ENCODE measurements around the gene ZDHHC5.
"Not testable (repeated sequence)": the region's sequence is repeated elsewhere in the genome, so short reads cannot be mapped to it uniquely, and the experiment has no call there.

The ZDHHC5 gene

DNA sequence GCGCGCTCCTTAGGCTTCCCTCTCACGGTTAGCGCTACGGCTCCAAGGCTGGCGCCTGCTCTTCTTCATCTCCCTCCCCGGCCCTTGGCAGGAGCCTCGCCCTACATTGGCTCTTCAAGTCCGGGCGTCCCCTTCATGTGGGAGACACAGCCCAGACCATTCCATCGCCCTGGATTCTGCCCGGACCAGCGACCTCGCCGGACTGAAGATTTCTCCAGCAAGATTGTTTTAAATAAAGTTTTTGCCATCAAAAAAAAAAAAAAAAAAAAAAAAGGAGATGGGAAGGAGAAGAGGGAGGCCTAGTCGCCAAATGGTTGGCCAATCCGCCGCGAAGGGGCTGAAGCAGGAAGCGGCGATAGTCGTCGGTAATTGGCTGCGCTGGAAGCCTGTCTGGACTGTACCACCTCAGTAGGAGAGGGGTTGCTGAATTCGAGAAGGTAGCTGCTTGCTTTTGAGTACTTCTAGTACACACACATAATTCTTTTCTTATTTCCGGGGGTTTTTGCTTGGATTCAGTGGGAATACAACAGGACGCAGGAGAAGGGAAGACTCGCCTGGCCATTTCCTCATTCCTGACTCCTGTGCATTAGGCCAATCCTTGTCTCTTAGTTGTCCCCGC, 688 bp upstream of the ZDHHC5 start:
- DNase-seq (ENCODE audit: low spot score), result peak; percentile 99

DNA sequence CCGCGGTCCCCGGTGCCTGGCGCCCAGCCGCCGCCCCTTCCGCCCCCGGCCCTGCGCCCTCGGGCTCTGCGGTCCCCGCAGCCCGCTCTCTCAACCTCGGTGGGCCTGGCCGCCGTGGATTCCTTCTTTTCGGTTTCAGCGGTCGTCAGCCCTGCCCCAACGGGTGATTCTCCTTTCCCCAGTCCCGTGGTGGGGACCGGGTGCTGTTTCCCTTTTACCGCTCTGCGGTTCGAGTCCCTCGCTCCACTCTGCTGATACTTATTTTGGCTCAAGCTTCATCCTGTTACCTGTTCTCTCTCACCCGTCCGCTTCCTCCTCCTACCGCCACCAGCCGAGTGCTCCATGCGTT, 494 bp downstream of the ZDHHC5 start:
- DNase-seq (ENCODE audit: low spot score), result no peak

DNA sequence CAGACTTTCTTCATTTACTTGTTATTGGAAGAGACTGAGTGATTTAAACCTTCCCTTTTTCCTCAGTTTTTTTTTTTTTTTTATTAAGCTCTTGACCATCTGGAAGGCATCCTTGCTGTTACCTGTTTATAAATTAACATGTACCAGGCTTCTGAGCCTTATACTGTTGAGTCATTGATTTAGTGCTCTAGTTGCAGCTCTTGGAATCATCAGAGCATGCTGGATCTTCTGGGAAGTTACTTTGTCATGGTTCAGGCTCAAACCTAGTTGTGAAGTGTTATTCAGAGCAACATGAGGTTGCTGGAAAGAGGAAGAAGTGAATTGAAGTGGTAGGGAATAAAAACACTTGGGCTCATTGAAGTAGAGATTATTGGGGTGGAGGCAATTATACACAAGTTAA, 6.3 kb downstream of the ZDHHC5 start:
- DNase-seq (ENCODE audit: low spot score), result no peak

DNA sequence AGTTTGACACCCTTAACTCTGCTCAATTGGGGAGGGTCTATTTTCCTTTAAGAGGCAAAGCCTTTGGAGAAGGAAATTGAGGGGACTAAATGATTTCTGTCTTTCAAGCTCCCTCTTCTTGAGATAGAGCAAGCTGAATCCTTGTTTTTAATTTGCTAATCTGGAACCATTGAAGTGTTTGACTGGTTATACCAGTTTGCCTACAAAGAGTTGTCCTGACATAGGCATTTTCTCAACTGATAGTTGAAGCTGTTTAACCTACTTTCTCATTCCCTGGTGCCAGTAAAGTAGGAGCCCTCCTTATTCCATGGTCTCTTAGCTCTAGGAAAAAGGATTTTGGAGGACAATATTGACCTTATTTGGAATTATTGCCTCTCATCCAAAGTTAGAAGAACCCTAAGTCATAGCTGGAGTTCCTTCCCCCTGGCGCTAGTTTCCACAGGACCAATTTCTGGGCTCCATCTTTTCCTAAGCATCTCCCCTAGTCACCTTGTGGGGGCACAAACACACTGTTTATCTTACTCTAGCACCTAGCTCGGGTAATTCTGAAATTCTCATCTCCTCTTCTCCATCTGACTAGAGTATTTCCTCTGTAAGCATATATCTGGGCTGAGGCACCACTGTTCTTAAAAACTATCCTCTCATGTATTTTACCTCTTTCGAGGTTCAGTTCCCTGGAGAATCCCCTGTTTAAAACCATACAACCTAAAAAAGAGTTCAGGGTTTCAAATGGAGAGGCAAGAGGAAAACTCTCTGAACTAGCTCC, 7.4 kb downstream of the ZDHHC5 start:
- DNase-seq (ENCODE audit: low spot score), result no peak

DNA sequence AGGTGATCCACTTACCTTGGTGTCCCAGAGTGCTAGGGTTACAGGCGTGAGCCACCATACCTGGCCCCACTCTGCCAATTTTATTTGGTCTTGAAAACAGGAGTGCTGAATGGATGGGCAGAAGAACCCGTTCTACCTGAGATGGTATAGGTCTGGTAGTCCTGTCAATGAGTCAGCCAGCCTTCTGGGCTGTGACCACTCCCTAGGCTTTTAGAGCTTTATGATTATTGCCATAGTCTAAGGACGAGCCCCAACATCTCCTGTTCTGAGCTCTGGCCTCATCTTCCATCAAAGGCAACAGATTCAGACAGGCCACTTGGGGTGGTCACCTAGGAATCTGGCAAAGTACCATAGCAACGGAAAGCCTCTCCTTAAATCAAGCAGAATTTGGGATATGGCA, 11.5 kb downstream of the ZDHHC5 start:
- no peak for DNase-seq (ENCODE audit: low spot score)

DNA sequence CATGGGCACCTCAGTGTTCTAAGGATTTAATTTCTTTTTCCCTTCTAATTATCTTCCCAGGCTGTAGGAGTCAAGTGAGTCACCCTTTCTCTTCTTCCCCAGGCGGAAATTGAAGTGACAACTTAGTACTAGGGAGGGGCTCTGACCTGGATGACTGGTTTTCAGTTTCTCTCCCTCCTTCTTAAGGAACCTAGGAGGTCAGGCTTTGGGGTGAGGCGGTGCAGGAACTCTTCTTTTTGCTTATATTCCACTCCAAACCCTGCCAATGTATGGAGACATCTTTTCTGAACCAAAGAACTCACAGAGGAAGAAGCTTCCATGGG, 12.6 kb downstream of the ZDHHC5 start:
- DNase-seq (ENCODE audit: low spot score), result no peak

DNA sequence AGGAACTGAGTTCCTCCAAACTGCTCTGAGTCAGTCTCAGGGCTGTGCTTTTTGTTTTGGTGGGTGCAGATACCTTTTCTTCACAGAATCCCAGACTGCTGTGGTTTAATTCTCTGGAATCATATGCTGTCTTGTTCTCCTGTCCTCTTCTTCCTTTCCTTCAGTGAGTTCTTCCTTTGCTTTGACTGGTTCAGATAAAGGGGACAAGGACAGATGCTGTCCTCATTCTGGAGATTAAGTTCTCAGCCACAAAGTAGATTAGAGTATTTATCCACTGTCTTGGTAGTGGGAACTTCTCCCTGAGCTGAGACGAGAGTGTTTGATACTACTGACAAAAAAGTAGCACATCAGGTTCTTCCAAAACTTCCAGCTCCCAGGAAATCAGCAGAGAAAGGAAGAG, 13.3 kb downstream of the ZDHHC5 start:
- DNase-seq (ENCODE audit: low spot score), result no peak

DNA sequence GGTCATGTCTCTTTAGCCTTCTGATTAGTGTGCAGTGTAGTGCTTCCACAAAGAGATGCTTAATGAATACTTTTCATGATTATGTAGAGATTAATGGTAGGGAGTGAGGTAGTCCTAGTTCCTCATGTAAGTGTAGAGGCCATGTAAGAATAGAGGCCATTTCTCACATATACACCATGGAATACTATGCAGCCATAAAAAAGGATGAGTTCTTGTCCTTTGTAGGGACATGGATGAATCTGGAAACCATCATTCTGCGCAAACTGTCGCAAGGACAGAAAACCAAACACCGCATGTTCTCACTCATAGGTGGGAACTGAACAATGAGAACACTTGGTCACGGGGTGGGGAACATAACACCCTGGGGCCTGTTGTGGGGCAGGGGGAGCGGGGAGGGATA, 22.6 kb downstream of the ZDHHC5 start:
- not testable (repeated sequence) for DNase-seq (ENCODE audit: low spot score)

DNA sequence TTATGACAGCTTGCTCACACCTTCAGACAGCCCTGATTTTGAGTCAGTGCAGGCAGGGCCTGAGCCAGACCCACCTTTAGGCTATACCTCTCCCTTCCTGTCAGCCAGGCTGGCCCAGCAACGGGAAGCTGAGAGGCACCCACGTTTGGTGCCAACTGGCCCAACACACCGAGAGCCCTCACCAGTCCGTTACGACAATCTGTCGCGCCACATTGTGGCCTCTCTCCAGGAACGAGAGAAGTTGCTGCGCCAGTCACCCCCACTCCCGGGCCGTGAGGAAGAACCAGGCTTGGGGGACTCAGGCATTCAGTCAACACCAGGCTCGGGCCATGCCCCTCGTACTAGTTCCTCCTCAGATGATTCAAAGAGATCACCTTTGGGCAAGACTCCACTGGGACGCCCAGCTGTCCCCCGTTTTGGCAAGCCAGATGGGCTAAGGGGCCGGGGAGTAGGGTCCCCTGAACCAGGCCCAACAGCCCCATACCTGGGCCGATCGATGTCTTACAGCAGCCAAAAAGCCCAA, 31.0 kb downstream of the ZDHHC5 start:
- no peak for DNase-seq (ENCODE audit: low spot score)

DNA sequence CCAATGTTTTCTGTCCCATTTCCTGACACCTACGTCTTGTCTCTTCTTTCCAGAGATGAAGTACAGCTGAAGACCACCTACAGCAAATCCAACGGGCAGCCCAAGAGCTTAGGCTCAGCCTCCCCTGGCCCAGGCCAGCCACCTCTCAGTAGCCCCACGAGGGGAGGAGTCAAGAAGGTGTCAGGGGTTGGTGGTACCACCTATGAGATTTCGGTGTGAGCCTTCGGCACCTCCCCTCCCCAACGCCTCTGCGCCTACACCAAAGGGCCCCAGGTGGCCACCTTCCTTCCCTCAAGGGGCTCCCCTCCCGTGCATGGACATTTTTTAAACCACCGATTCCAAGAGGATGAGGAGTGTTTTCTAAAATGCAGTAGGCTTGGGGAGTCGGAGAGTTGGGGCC, 31.9 kb downstream of the ZDHHC5 start:
- DNase-seq (ENCODE audit: low spot score), result no peak

DNA sequence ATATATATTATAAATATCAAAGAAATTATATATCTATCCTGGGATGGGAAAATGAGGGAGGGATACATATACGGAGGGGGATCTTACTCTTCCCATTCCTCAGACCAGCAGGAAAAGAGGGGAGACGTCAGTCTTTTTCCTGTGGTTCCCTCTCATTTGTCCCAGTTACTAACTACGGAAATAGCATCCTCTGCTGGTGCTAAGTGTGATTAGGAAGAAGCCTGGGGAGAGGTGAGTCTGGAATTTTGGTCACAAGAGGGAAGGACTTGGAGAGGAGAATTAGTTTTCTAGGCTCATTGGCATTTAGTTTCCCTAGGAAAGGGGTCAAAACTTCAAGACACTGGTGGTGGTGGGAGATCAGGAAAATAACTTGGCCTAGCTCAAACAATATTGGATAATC, 32.5 kb downstream of the ZDHHC5 start:
- DNase-seq (ENCODE audit: low spot score), result no peak

DNA sequence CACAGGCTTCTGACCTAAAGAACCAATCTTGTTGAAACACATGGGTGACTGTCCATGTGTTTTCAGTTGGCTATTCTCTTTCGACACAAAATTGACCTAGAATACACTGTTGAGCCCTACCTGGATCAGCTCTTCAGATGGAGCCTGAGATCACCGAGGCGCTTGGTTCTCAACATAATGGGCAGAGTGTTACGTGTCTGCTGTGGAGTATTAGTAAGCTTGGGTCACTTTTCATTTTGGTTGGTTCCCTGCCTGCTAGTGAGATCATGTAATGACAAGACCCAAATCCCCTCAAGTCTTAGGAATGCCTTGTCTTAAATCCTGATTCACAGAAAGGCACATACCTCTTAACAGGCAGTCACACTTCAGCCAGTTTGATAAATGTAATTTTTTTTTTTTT, 35.4 kb downstream of the ZDHHC5 start:
- DNase-seq (ENCODE audit: low spot score), result no peak

DNA sequence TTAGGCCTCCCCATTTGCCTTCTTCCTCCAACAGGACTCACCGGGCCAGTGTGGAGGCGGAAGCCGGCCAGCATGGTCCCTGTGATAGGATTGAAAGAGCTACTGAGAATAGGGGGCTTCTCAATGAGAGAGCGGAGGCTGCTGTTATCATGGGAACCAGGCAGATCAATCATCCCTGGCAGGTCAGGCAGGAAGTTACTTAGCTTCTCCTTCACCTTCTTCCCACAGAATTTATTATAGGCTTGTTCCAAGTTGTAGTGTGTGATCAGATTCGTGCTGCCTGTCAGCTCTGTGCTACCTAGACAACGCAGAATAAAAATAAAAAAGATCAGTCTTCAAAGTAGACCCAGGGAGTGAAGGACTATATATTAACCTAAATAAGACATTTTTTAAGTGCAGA, 37.0 kb downstream of the ZDHHC5 start:
- DNase-seq (ENCODE audit: low spot score), result no peak

DNA sequence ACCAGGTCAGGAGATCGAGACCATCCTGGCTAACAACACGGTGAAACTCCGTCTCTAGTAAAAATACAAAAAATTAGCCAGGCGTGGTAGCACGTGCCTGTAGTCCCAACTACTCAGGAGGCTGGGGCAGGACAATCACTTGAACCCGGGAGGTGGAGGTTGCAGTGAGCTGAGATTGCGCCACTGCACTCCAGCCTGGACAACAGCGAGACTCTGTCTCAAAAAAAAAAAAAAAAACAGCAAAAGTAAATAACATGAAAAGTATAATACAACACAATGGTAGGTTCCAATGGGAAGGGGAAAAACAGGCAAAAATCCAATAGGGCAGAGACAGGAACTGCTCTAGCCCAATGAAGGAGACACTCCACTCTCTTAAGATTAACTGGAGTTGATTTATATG, 37.5 kb downstream of the ZDHHC5 start:
- not testable (repeated sequence) for DNase-seq (ENCODE audit: low spot score)

DNA sequence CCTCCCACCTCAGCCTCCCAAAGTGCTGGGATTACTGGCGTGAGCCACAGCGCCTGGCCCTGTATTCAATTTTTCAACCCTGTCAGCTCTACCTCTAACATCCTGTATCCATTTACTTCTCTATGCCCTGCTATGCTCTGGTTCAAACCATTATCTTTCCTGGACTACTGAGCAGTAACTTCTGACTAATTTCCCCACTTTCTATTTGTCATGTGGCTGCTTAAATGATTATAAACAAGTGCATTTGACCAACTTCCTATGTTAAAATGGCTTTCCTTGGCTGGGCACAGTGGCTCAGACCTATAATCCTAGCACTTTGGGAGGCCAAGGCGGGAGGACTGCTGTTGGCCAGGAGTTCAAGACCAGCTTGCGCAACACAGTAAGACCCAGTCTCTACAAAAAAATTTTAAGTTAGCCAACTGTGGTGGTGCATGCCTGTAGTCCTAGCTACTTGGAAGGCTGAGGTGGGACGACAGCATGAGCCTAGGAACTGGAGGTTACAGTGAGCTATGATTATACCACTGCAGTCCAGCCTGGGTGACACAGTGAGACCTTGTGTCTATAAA, 42.0 kb downstream of the ZDHHC5 start:
- DNase-seq (ENCODE audit: low spot score), result no peak

DNA sequence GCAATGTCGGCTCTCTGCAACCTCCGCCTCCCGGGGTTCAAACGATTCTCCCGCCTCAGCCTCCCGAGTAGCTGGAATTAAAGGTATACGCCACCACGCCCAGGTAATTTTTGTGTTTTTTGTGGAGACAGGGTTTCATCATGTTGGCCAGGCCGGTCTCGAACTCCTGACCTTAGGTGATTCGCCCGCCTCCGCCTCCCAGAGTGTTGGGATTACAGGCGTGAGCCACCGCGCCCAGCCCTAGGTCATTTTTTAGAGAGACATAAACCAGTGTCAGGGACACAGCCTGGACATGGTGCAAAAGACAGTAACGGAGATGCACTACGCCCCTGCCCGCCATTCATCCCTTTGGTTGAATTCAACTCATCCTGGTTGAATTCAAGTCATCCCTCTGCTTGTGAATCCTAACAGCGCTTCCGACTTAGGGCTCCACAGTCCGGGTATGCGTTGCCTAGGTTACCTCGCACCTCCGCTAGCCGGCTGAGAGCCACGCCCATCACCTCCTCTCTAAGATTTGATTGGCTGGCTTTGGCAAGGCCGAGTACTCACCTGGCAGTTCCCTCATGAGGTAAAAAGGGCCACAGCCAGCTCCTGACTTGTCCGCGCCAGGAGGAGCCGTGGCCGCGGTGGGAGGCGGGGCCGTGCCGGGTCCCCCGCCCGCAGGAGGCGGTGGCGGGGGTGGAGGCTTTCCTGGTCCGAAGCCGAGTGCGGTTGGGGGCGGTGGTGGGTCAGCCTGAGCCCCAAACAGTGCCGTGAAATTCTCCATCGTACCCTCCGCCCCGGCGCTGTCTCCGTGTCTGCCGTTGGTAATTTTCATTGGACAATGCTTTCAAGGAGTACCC, 43.7 kb downstream of the ZDHHC5 start, which contains the start of gene MED19:
Gene MED19, minus strand, starts transcription at position 802 of the 842 bp plus-strand sequence. Its CDS starts 36 bp downstream, at position 766.
- no peak for DNase-seq (ENCODE audit: low spot score)

DNA sequence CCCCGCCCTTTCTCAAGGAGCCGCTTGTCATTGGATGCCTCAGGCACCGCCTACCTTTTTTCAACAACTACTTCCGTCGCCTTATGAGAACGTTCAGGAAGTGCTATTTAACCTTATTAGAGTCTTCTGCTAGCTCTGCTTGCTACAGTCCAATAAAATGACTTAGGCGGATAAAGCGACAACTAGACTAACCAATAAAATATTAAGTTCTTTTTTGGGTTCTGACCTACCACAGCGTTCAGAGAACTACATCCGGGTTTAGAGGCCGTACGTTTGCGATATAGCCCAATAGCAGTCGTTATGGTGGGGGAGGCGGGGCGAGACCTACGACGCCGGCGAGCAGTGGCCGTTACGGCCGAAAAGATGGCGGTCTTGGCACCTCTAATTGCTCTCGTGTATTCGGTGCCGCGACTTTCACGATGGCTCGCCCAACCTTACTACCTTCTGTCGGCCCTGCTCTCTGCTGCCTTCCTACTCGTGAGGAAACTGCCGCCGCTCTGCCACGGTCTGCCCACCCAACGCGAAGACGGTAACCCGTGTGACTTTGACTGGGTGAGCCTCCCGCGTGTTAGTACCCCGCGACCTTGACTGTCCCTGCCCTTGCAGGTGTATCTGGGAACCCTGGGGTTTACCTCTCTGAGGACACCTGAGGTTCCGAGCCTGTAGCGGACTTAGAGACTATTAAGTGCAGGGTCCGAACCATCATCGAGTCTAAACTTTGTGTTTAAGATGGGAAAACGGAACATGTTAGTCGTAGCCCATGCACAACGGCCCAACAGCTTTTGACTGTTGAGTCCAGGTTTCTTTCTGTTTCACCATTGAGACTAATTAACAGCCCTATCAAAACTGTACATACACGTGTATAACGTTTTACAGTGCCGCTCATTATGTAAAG, 44.6 kb downstream of the ZDHHC5 start, which contains the start of gene TMX2:
Gene TMX2, plus strand, starts transcription at position 338 of the 895 bp plus-strand sequence. Its CDS starts 26 bp downstream, at position 364.
- DNase-seq (ENCODE audit: low spot score), result peak; percentile 99

DNA sequence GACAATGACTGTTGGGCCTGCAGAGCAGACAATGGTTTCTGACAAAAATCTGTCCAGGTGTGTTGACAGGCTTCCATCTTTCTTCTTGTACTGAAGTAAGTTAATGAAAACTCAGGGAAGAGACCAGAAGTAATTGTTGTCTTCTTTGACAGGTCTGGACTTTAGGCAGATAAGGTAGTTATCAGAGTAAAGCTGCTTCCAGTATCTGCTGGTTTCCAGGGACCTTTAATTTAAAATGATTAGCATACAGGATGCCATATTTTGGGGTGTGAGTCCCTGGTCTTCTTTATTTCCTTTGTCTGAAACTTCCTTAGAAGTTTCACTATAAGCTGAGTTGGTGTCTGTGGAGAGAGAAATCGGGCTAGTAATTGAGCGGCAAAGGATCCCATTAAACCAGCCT, 45.9 kb downstream of the ZDHHC5 start:
- DNase-seq (ENCODE audit: low spot score), result no peak

DNA sequence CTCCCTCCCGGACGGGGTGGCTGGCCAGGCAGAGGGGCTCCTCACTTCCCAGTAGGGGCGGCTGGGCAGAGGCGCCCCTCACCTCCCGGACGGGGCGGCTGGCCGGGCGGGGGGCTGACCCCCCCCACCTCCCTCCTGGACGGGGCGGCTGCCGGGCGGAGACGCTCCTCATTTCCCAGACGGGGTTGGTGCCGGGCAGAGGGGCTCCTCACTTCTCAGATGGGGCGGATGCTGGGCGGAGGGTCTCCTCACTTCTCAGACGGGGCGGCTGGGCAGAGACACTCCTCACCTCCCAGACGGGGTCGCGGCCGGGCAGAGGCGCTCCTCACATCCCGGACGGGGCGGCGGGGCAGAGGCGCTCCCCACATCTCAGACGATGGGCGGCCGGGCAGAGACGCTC, 48.8 kb downstream of the ZDHHC5 start:
- not testable (repeated sequence) for DNase-seq (ENCODE audit: low spot score)

DNA sequence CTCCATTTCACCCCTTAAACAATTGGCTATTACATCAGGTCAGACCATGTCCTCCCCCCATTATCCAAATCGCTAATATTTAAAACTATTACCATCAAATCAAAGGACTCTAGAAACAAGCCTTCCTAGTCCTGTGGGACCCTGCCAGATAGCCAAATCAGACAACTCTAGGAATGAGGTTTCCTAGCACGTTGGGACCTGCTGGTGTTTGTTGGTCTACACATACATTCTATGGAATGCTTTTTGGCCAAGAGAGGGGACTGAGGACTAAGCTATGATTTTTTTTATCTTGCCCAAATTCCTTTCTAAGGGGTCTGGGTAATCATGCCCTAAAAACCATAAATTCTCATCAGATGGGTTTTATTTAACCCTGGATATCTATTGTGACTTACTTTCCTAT, 59.3 kb downstream of the ZDHHC5 start:
- no peak for DNase-seq (ENCODE audit: low spot score)

DNA sequence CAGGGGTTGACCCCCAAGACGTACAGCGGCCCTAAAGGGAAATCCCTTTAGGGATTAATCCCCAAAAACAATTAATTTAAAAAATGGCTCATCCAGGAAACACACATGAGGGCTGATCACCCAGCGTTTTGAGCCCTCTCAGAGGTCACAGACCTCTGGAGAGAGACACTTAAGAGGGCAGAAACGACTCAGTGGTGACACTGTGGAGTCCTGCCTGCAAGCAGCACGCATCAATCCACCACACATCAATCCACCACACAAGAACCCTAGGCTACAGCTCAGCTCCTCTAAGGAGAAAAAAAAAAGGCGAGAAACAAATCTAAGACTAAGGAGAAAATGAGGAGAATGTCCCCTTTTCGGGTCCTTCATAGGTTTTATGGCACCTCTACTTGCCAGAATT, 60.9 kb downstream of the ZDHHC5 start:
- DNase-seq (ENCODE audit: low spot score), result no peak

All from globus pallidus (tissue), 1 donor.